Measurements from ENCODE around the gene STRIT1.

Gene STRIT1

GRCh38 chr3:155262295-155262694 is 31.2 kb downstream of the STRIT1 start:
- Histone ChIP-seq H3K79me2 (ENCODE audit: insufficient read depth, low read depth) (no peaks in the 10 kb centered on the region), H3K9ac (no peak overlapping the region), H3K4me2 (no peak overlapping the region), H3K27me3 (ENCODE audit: insufficient read depth, low read depth) (no peaks in the 10 kb centered on the region), H3K27ac (no peak overlapping the region), H4K20me1 (ENCODE audit: insufficient read depth) (no peaks in the 10 kb centered on the region), H3K4me3 (IDR thresholded peaks at IDR 0.05; ENCODE audit: insufficient read depth, low read depth, low read length) (no peak overlapping the region), H3K36me3 (ENCODE audit: insufficient read depth) (no peaks in the 10 kb centered on the region; the same call in 1 of the 2 replicates), H3K4me1 (ENCODE audit: low read depth, poor library complexity, severe bottlenecking) (no peaks in the 10 kb centered on the region), H2AFZ (ENCODE audit: low read depth) (no peak overlapping the region)
- no peak for TF ChIP-seq CTCF (conservative IDR thresholded peaks at IDR 0.05; ENCODE audit: low read depth, low read length)

GRCh38 chr3:155254445-155254844 is 39.0 kb downstream of the STRIT1 start:
- no peak overlapping the region for H3K9ac ChIP-seq
- no peak overlapping the region for H2AFZ ChIP-seq (ENCODE audit: low read depth)
- H3K27me3 ChIP-seq (ENCODE audit: insufficient read depth, low read depth) = no peaks in the 10 kb centered on the region
- no peak overlapping the region for H3K4me2 ChIP-seq
- no peaks in the 10 kb centered on the region for H4K20me1 ChIP-seq (ENCODE audit: insufficient read depth)
- no peaks in the 10 kb centered on the region for H3K79me2 ChIP-seq (ENCODE audit: insufficient read depth, low read depth)
- H3K4me3 ChIP-seq (IDR thresholded peaks at IDR 0.05; ENCODE audit: insufficient read depth, low read depth, low read length) = no peak overlapping the region
- TF ChIP-seq CTCF (conservative IDR thresholded peaks at IDR 0.05; ENCODE audit: low read depth, low read length) = no peak
- no peak overlapping the region for H3K27ac ChIP-seq
- H3K36me3 ChIP-seq (ENCODE audit: insufficient read depth) = no peaks in the 10 kb centered on the region
- peaks cover 6% of the 10 kb centered on the region for H3K4me1 ChIP-seq (ENCODE audit: low read depth, poor library complexity, severe bottlenecking)

- no peaks in the 10 kb centered on the region for H4K20me1 ChIP-seq (ENCODE audit: insufficient read depth)
- H3K9ac ChIP-seq = no peak overlapping the region
- TF ChIP-seq CTCF (conservative IDR thresholded peaks at IDR 0.05; ENCODE audit: low read depth, low read length) = no peak
- H3K4me2 ChIP-seq = no peak overlapping the region
- no peak overlapping the region for H3K4me3 ChIP-seq (IDR thresholded peaks at IDR 0.05; ENCODE audit: insufficient read depth, low read depth, low read length)
- no peaks in the 10 kb centered on the region for H3K79me2 ChIP-seq (ENCODE audit: insufficient read depth, low read depth)
- no peaks in the 10 kb centered on the region for H3K36me3 ChIP-seq (ENCODE audit: insufficient read depth)
- H2AFZ ChIP-seq (ENCODE audit: low read depth) = no peak overlapping the region
- no peak overlapping the region for H3K27ac ChIP-seq
- peaks cover 6% of the 10 kb centered on the region for H3K4me1 ChIP-seq (ENCODE audit: low read depth, poor library complexity, severe bottlenecking)
- H3K27me3 ChIP-seq (ENCODE audit: insufficient read depth, low read depth) = no peaks in the 10 kb centered on the region
Measured at GRCh38 chr3:155252535-155252934, 40.9 kb downstream of the STRIT1 start.

- Histone ChIP-seq H3K4me2 (no peak overlapping the region), H3K27ac (no peak overlapping the region), H3K27me3 (ENCODE audit: insufficient read depth, low read depth) (no peaks in the 10 kb centered on the region), H3K79me2 (ENCODE audit: insufficient read depth, low read depth) (no peaks in the 10 kb centered on the region), H3K9ac (no peak overlapping the region), H3K4me1 (ENCODE audit: low read depth, poor library complexity, severe bottlenecking) (peaks cover 6% of the 10 kb centered on the region), H3K36me3 (ENCODE audit: insufficient read depth) (no peaks in the 10 kb centered on the region), H3K4me3 (IDR thresholded peaks at IDR 0.05; ENCODE audit: insufficient read depth, low read depth, low read length) (no peak overlapping the region), H2AFZ (ENCODE audit: low read depth) (no peak overlapping the region), H4K20me1 (ENCODE audit: insufficient read depth) (no peaks in the 10 kb centered on the region)
- no peak for TF ChIP-seq CTCF (conservative IDR thresholded peaks at IDR 0.05; ENCODE audit: low read depth, low read length)
Measured at GRCh38 chr3:155252021-155252420, 41.5 kb downstream of the STRIT1 start.
